HepG2 (cell line): ENCODE data around the gene PDP2. TPM values are rescaled to one million over a fixed set of nuclear protein-coding genes. Genes with fewer than 3 reads are reported as not detected.

Experiments
- ATF7 ChIP-seq, 2 experiments: fragments of 450-650 bp in 1 of 2; sonication (generic) in 1 of 2; formaldehyde crosslinking in 1 of 2; IDR thresholded peaks; 2 replicates each; pipeline versions ENCODE4 v1.4.0 to v1.6.1; 2016 to 2020; ENCODE audit warnings: antibody characterized with exemption in 1 of 2, mild to moderate bottlenecking in 1 of 2, missing genetic modification reagents in 1 of 2
- KDM1A ChIP-seq: IDR thresholded peaks from 2 replicates; pipeline ENCODE4 v1.6.1; 2016; ENCODE audit warnings: missing compliant biosample characterization
- SNRNP70 ChIP-seq: fragments of 200-400 bp; formaldehyde crosslinking; IDR thresholded peaks from 2 replicates; pipeline ENCODE4 v1.6.1; 2017; ENCODE audit warnings: mild to moderate bottlenecking, low read depth, low read length, moderate library complexity
- ZFP1 ChIP-seq: IDR thresholded peaks from 2 replicates; pipeline ENCODE4 v1.6.1; 2016
- ZNF121 ChIP-seq: sonication (generic); formaldehyde crosslinking; IDR thresholded peaks from 2 replicates; pipeline ENCODE4 v1.5.0; 2020; ENCODE audit warnings: mild to moderate bottlenecking, missing genetic modification reagents
- ZNF629 ChIP-seq: sonication (generic); formaldehyde crosslinking; conservative IDR thresholded peaks from 2 replicates; pipeline ENCODE4 v1.5.0; 2020; ENCODE audit warnings: missing genetic modification reagents
- ZNF737 ChIP-seq: sonication (generic); formaldehyde crosslinking; IDR thresholded peaks from 2 replicates; pipeline ENCODE4 v1.5.0; 2020; ENCODE audit warnings: missing genetic modification reagents, mild to moderate bottlenecking, borderline replicate concordance
- ZNF879 ChIP-seq: sonication (generic); formaldehyde crosslinking; IDR thresholded peaks from 2 replicates; pipeline ENCODE4 v1.8.1; 2023; ENCODE audit warnings: missing genetic modification reagents
- polyA plus RNA-seq, 8 experiments: library from polyadenylated mRNA; depleted of rRNA in 3 of 8; stranded (reverse) in 7 of 8; unstranded in 1 of 8; fragments of >200 nt; fragmentation: Illumina TruSeq in 4 of 8; extraction: Trizol in 4 of 8; gene quantifications; 2 replicates each; pipeline versions ENCODE4 v1.2.1 to v1.2.3, GENCODE V29; 2011 to 2016; ENCODE audit warnings: low read depth in 4 of 8, missing spikeins in 1 of 8, mixed read lengths in 1 of 8; ENCODE audit not compliant: insufficient read depth in 1 of 8
- total RNA-seq, 5 experiments: library from RNA; depleted of rRNA; stranded (reverse); fragments of >200 nt; fragmentation: Illumina TruSeq; extraction: Trizol; gene quantifications; 2 replicates each; pipeline ENCODE4 v1.2.3, GENCODE V29; 2016; ENCODE audit warnings: low read depth in 1 of 5
- TF ChIP-seq, protein P1 (sequence below): sonication (generic); formaldehyde crosslinking; IDR thresholded peaks from 2 replicates; pipeline ENCODE4 v1.5.1; 2020; ENCODE audit warnings: mild to moderate bottlenecking, missing genetic modification reagents, borderline replicate concordance
- TF ChIP-seq, protein P2 (sequence below): sonication (generic); formaldehyde crosslinking; IDR thresholded peaks from 2 replicates; pipeline ENCODE4 v1.4.0; 2020; ENCODE audit warnings: missing genetic modification reagents, borderline replicate concordance
- TF ChIP-seq, protein P3 (sequence below): sonication (generic); formaldehyde crosslinking; conservative IDR thresholded peaks from 2 replicates; pipeline ENCODE4 v1.8.0; 2022; ENCODE audit warnings: missing genetic modification reagents
- TF ChIP-seq, protein P4 (sequence below): sonication (generic); formaldehyde crosslinking; IDR thresholded peaks from 2 replicates; pipeline ENCODE4 v1.8.0; 2022; ENCODE audit warnings: mild to moderate bottlenecking, missing genetic modification reagents, moderate library complexity
- TF ChIP-seq, protein P5 (sequence below): sonication (generic); formaldehyde crosslinking; IDR thresholded peaks from 2 replicates; pipeline ENCODE4 v1.5.0; 2020; ENCODE audit warnings: mild to moderate bottlenecking, missing genetic modification reagents, borderline replicate concordance

PDP2 gene
- total and polyA plus RNA-seq, 2 of the 13 experiments (the other 11 are each of a cell fraction or from before 2014, with no cell fraction given) = 12.8 to 15.8 TPM

DNA sequence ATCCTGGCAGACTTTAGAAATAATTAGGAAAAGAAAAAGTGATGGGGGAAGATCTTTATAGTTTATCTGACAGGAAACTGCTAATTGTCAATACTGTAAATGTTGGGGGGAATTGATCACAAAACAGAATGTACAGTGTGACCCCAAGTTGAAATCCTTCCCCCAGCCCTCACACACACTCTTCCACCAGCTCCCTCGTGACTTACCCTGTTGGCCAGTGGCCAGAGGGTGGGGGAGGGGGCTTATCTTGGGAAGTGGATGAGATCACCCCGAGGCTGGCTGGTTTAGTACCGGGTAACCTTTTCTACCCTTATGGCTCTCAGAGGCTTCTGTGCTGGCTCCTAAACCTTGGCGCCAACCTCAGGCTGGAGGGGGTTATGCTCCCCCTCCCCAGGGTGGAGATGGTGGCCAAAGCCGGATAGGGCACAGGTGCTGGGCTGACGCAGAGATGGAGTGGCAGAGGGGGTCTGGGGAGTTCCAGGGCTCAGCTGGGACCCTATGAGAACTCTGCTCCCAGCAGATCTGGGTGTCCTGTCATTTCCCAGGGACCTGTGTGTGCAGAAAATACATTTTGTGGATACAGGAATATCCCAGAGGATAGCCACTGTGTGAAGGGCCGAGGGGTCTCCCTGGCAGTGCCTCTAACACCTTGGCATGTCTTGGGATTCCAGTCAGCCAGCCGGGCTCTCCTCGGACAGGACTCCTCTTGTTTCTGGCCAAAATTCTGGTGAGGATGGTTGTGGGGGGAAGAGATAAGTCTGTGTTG lies 19.8 kb downstream of the PDP2 start (continued):
- TF ChIP-seq ZNF121 (CRISPR knock-in tag) (no peak), ATF7 (IDR thresholded peaks at IDR 0.05) (no peak), ATF7 (CRISPR knock-in tag; IDR thresholded peaks at IDR 0.05) (peak; percentile 55; the same call in 1 of the 2 replicates), ZNF879 (CRISPR knock-in tag) (no peak), SNRNP70 (no peak), ZNF629 (no peak), KDM1A (CRISPR knock-in tag) (no peak), ZNF737 (CRISPR knock-in tag) (no peak), ZFP1 (CRISPR knock-in tag) (no peak)
- TF ChIP-seq, protein P1, sequence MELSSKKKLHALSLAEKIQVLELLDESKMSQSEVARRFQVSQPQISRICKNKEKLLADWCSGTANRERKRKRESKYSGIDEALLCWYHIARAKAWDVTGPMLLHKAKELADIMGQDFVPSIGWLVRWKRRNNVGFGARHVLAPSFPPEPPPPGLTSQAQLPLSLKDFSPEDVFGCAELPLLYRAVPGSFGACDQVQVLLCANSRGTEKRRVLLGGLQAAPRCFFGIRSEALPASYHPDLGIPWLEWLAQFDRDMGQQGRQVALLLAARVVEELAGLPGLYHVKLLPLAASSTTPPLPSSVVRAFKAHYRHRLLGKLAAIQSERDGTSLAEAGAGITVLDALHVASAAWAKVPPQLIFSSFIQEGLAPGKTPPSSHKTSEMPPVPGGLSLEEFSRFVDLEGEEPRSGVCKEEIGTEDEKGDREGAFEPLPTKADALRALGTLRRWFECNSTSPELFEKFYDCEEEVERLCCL (CRISPR knock-in tag) = no peak
- TF ChIP-seq, protein P2, sequence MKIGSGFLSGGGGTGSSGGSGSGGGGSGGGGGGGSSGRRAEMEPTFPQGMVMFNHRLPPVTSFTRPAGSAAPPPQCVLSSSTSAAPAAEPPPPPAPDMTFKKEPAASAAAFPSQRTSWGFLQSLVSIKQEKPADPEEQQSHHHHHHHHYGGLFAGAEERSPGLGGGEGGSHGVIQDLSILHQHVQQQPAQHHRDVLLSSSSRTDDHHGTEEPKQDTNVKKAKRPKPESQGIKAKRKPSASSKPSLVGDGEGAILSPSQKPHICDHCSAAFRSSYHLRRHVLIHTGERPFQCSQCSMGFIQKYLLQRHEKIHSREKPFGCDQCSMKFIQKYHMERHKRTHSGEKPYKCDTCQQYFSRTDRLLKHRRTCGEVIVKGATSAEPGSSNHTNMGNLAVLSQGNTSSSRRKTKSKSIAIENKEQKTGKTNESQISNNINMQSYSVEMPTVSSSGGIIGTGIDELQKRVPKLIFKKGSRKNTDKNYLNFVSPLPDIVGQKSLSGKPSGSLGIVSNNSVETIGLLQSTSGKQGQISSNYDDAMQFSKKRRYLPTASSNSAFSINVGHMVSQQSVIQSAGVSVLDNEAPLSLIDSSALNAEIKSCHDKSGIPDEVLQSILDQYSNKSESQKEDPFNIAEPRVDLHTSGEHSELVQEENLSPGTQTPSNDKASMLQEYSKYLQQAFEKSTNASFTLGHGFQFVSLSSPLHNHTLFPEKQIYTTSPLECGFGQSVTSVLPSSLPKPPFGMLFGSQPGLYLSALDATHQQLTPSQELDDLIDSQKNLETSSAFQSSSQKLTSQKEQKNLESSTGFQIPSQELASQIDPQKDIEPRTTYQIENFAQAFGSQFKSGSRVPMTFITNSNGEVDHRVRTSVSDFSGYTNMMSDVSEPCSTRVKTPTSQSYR = peak; percentile 98
- TF ChIP-seq, protein P3, sequence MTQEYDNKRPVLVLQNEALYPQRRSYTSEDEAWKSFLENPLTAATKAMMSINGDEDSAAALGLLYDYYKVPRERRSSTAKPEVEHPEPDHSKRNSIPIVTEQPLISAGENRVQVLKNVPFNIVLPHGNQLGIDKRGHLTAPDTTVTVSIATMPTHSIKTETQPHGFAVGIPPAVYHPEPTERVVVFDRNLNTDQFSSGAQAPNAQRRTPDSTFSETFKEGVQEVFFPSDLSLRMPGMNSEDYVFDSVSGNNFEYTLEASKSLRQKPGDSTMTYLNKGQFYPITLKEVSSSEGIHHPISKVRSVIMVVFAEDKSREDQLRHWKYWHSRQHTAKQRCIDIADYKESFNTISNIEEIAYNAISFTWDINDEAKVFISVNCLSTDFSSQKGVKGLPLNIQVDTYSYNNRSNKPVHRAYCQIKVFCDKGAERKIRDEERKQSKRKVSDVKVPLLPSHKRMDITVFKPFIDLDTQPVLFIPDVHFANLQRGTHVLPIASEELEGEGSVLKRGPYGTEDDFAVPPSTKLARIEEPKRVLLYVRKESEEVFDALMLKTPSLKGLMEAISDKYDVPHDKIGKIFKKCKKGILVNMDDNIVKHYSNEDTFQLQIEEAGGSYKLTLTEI = no peak
- TF ChIP-seq, protein P4, sequence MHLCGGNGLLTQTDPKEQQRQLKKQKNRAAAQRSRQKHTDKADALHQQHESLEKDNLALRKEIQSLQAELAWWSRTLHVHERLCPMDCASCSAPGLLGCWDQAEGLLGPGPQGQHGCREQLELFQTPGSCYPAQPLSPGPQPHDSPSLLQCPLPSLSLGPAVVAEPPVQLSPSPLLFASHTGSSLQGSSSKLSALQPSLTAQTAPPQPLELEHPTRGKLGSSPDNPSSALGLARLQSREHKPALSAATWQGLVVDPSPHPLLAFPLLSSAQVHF (CRISPR knock-in tag) = no peak
- TF ChIP-seq, protein P5, sequence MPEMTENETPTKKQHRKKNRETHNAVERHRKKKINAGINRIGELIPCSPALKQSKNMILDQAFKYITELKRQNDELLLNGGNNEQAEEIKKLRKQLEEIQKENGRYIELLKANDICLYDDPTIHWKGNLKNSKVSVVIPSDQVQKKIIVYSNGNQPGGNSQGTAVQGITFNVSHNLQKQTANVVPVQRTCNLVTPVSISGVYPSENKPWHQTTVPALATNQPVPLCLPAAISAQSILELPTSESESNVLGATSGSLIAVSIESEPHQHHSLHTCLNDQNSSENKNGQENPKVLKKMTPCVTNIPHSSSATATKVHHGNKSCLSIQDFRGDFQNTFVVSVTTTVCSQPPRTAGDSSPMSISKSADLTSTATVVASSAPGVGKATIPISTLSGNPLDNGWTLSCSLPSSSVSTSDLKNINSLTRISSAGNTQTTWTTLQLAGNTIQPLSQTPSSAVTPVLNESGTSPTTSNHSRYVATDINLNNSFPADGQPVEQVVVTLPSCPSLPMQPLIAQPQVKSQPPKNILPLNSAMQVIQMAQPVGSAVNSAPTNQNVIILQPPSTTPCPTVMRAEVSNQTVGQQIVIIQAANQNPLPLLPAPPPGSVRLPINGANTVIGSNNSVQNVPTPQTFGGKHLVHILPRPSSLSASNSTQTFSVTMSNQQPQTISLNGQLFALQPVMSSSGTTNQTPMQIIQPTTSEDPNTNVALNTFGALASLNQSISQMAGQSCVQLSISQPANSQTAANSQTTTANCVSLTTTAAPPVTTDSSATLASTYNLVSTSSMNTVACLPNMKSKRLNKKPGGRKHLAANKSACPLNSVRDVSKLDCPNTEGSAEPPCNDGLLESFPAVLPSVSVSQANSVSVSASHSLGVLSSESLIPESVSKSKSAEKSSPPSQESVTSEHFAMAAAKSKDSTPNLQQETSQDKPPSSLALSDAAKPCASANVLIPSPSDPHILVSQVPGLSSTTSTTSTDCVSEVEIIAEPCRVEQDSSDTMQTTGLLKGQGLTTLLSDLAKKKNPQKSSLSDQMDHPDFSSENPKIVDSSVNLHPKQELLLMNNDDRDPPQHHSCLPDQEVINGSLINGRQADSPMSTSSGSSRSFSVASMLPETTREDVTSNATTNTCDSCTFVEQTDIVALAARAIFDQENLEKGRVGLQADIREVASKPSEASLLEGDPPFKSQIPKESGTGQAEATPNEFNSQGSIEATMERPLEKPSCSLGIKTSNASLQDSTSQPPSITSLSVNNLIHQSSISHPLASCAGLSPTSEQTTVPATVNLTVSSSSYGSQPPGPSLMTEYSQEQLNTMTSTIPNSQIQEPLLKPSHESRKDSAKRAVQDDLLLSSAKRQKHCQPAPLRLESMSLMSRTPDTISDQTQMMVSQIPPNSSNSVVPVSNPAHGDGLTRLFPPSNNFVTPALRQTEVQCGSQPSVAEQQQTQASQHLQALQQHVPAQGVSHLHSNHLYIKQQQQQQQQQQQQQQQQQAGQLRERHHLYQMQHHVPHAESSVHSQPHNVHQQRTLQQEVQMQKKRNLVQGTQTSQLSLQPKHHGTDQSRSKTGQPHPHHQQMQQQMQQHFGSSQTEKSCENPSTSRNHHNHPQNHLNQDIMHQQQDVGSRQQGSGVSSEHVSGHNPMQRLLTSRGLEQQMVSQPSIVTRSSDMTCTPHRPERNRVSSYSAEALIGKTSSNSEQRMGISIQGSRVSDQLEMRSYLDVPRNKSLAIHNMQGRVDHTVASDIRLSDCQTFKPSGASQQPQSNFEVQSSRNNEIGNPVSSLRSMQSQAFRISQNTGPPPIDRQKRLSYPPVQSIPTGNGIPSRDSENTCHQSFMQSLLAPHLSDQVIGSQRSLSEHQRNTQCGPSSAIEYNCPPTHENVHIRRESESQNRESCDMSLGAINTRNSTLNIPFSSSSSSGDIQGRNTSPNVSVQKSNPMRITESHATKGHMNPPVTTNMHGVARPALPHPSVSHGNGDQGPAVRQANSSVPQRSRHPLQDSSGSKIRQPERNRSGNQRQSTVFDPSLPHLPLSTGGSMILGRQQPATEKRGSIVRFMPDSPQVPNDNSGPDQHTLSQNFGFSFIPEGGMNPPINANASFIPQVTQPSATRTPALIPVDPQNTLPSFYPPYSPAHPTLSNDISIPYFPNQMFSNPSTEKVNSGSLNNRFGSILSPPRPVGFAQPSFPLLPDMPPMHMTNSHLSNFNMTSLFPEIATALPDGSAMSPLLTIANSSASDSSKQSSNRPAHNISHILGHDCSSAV = no peak
